PC-3 (cell line): Measurements from ENCODE around the gene CCDC136. TPM values are rescaled to one million over a fixed set of nuclear protein-coding genes. Genes with fewer than 3 reads are reported as not detected.

Experiments used
- ATAC-seq: fragments of 200-7000 bp; cut with Tn5 transposase; 2 replicates; pipeline ENCODE4 v1.9.1; 2020; ENCODE audit warnings: mild to moderate bottlenecking, moderate library complexity
- BruUV-seq: library from RNA; stranded (reverse); fragments of 400-500 nt; replicated peaks from 2 replicates; lab custom pipeline; 2021; lab: Mats Ljungman, UMichigan
- CTCF ChIA-PET: fragments of 300-600 bp; sonication (Branson Sonifier 250); formaldehyde crosslinking; loops from one replicate; lab custom pipeline; 2022; ENCODE audit warnings: antibody characterized with exemption; lab: Charles Lee
- POLR2A ChIA-PET: fragments of 300-600 bp; sonication (Branson Sonifier 250); formaldehyde crosslinking; loops from one replicate; lab custom pipeline; 2022; ENCODE audit warnings: antibody characterized with exemption; ENCODE audit not compliant: unreplicated experiment; lab: Charles Lee
- DNase-seq: peaks from one replicate; pipeline ENCODE4 v3.0.0-alpha.2; 2015
- H2AFZ ChIP-seq: fragments of 300-600 bp; sonication (generic); 2 replicates; pipeline ENCODE4 v1.6.0; 2016; ENCODE audit warnings: antibody characterized with exemption, low read length
- H3F3A ChIP-seq: fragments of 300-600 bp; sonication (generic); one replicate; pipeline ENCODE4 v1.6.0; 2017; ENCODE audit warnings: antibody characterized with exemption, low read length, control low read depth, mild to moderate bottlenecking; ENCODE audit not compliant: unreplicated experiment
- H3K27ac ChIP-seq: fragments of 300-600 bp; sonication (generic); 2 replicates; pipeline ENCODE4 v1.5.1; 2016; ENCODE audit warnings: mild to moderate bottlenecking, low read length
- H3K27me3 ChIP-seq: fragments of 300-600 bp; sonication (generic); 2 replicates; pipeline ENCODE4 v1.6.1; 2016; ENCODE audit warnings: low read length, mixed read lengths
- H3K36me3 ChIP-seq: fragments of 300-600 bp; sonication (generic); 2 replicates; pipeline ENCODE4 v1.6.1; 2016; ENCODE audit warnings: low read depth, mixed run types, low read length, mixed read lengths
- H3K4me1 ChIP-seq: fragments of 300-600 bp; sonication (generic); 2 replicates; pipeline ENCODE4 v1.5.1; 2016; ENCODE audit warnings: low read length; ENCODE audit not compliant: insufficient read depth
- H3K4me2 ChIP-seq: fragments of 300-600 bp; sonication (generic); 2 replicates; pipeline ENCODE4 v1.6.0; 2016; ENCODE audit warnings: low read length
- H3K4me3 ChIP-seq: fragments of 300-600 bp; sonication (generic); 2 replicates; pipeline ENCODE4 v1.5.1; 2016; ENCODE audit warnings: mild to moderate bottlenecking, low read length, mixed read lengths
- H3K79me2 ChIP-seq: fragments of 300-600 bp; sonication (generic); 2 replicates; pipeline ENCODE4 v1.6.1; 2017; ENCODE audit warnings: low read length, mixed read lengths
- H3K9ac ChIP-seq: fragments of 300-600 bp; sonication (generic); 2 replicates; pipeline ENCODE4 v1.6.0; 2016; ENCODE audit warnings: mild to moderate bottlenecking, low read length
- H3K9me2 ChIP-seq: fragments of 300-600 bp; sonication (generic); replicated peaks from 2 replicates; pipeline ENCODE4 v1.6.1; 2016; ENCODE audit warnings: mixed run types, low read length, mixed read lengths
- H3K9me3 ChIP-seq: fragments of 300-600 bp; sonication (generic); 2 replicates; pipeline ENCODE4 v1.6.1; 2016; ENCODE audit warnings: low read length, mixed read lengths
- H4K20me1 ChIP-seq: fragments of 300-600 bp; sonication (generic); 2 replicates; pipeline ENCODE4 v1.6.1; 2016; ENCODE audit warnings: low read length, mixed read lengths
- EZH2 ChIP-seq: fragments of 300-600 bp; sonication (generic); IDR thresholded peaks from one replicate; pipeline ENCODE4 v1.6.1; 2017; ENCODE audit warnings: antibody characterized with exemption, mild to moderate bottlenecking, low read length; ENCODE audit not compliant: unreplicated experiment
- EZH2phosphoT487 ChIP-seq: fragments of 300-600 bp; sonication (generic); IDR thresholded peaks from 2 replicates; pipeline ENCODE4 v1.6.1; 2018; ENCODE audit warnings: mild to moderate bottlenecking, antibody characterized with exemption, low read length, borderline replicate concordance
- intact Hi-C: fragments of 100-400 bp; cut with micrococcal nuclease; formaldehyde crosslinking; loops from 2 replicates; pipeline ENCODE4 v1.9.0; 2023
- total RNA-seq: library from RNA; depleted of rRNA; stranded (reverse); fragments of >200 nt; gene quantifications from 2 replicates; pipeline ENCODE4 v1.2.3, GENCODE V29; 2014
- TF ChIP-seq, protein P1 (sequence below): fragments of 300-600 bp; sonication (generic); conservative IDR thresholded peaks from 2 replicates; pipeline ENCODE4 v1.5.1; 2017; ENCODE audit warnings: antibody characterized with exemption, low read depth, mild to moderate bottlenecking, low read length

The CCDC136 gene
- total RNA-seq, 1 experiment from 2014 or later, result 10.5 TPM

- Histone ChIP-seq H3K27me3 (no peaks in the 10 kb centered on the region), H3F3A (no peaks in the 10 kb centered on the region), H3K4me3 (no peak overlapping the region), H3K9me3 (no peaks in the 10 kb centered on the region), H3K4me2 (no peak overlapping the region), H3K79me2 (no peaks in the 10 kb centered on the region), H3K9ac (no peak overlapping the region), H4K20me1 (no peaks in the 10 kb centered on the region), H3K36me3 (no peaks in the 10 kb centered on the region), H2AFZ (no peak overlapping the region), H3K9me2 (no peaks in the 10 kb centered on the region), H3K4me1 (no peaks in the 10 kb centered on the region), H3K27ac (no peak overlapping the region)
- ATAC-seq (no peak), DNase-seq (no peak)
- ChIA-PET POLR2A (interaction anchor here (0.7 kb wide), 1 partner anchor 8 kb away, joined by 6 read pairs; no protein-coding TSS in a partner anchor), CTCF (no interaction called here)
- TF ChIP-seq, protein P1, sequence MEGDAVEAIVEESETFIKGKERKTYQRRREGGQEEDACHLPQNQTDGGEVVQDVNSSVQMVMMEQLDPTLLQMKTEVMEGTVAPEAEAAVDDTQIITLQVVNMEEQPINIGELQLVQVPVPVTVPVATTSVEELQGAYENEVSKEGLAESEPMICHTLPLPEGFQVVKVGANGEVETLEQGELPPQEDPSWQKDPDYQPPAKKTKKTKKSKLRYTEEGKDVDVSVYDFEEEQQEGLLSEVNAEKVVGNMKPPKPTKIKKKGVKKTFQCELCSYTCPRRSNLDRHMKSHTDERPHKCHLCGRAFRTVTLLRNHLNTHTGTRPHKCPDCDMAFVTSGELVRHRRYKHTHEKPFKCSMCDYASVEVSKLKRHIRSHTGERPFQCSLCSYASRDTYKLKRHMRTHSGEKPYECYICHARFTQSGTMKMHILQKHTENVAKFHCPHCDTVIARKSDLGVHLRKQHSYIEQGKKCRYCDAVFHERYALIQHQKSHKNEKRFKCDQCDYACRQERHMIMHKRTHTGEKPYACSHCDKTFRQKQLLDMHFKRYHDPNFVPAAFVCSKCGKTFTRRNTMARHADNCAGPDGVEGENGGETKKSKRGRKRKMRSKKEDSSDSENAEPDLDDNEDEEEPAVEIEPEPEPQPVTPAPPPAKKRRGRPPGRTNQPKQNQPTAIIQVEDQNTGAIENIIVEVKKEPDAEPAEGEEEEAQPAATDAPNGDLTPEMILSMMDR, result no peak
- TF ChIP-seq EZH2phosphoT487, result no peak
- intact Hi-C loops, result no loop called here
- BruUV-seq, result no TSS peak
These were observed 26.9 kb downstream of the CCDC136 start for GRCh38 chr7:128818694-128819093.

- Histone ChIP-seq H3K9ac (no peak overlapping the region), H3K4me1 (peaks cover 4% of the 10 kb centered on the region), H3K4me2 (no peak overlapping the region), H3K79me2 (no peaks in the 10 kb centered on the region), H3K27me3 (no peaks in the 10 kb centered on the region), H3F3A (no peaks in the 10 kb centered on the region), H3K9me3 (no peaks in the 10 kb centered on the region), H4K20me1 (no peaks in the 10 kb centered on the region), H3K27ac (no peak overlapping the region), H3K4me3 (no peak overlapping the region), H3K36me3 (no peaks in the 10 kb centered on the region), H3K9me2 (no peaks in the 10 kb centered on the region), H2AFZ (no peak overlapping the region)
- POLR2A ChIA-PET, result no interaction called here
- DNase-seq, result no peak
- CTCF ChIA-PET, result no interaction called here
- TF ChIP-seq EZH2phosphoT487, result no peak
- TF ChIP-seq, protein P1, result no peak
- no peak for TF ChIP-seq EZH2
- BruUV-seq, result no TSS peak
- no peak for ATAC-seq
- intact Hi-C loops, result no loop called here
These were observed 30.0 kb downstream of the CCDC136 start for GRCh38 chr7:128821724-128822123.

GRCh38 chr7:128826512-128826911 is 34.7 kb downstream of the CCDC136 start:
- ChIA-PET POLR2A (interaction anchor here (0.6 kb wide), 1 partner anchor 8 kb away, joined by 6 read pairs; no protein-coding TSS in a partner anchor), CTCF (interaction anchor here (1.0 kb wide), 1 partner anchor 15 kb away, joined by 5 read pairs; no protein-coding TSS in a partner anchor)
- peaks cover 13% of the 10 kb centered on the region for H3K79me2 ChIP-seq
- no peaks in the 10 kb centered on the region for H3K27me3 ChIP-seq
- H3K27ac ChIP-seq, result peak overlapping the region; percentile 85
- DNase-seq (no peak), ATAC-seq (no peak)
- no peaks in the 10 kb centered on the region for H3K36me3 ChIP-seq
- intact Hi-C loops, result no loop called here
- peak overlapping the region; percentile 58 for H3K4me2 ChIP-seq
- TF ChIP-seq, protein P1, result no peak
- TF ChIP-seq EZH2phosphoT487 (no peak), EZH2 (no peak)
- no peak overlapping the region for H3K9ac ChIP-seq
- no peaks in the 10 kb centered on the region for H3F3A ChIP-seq
- no peaks in the 10 kb centered on the region for H3K9me2 ChIP-seq
- H3K4me1 ChIP-seq, result peaks cover 39% of the 10 kb centered on the region
- no peak overlapping the region for H3K4me3 ChIP-seq
- H2AFZ ChIP-seq, result no peak overlapping the region
- no peaks in the 10 kb centered on the region for H3K9me3 ChIP-seq
- BruUV-seq, result no TSS peak
- no peaks in the 10 kb centered on the region for H4K20me1 ChIP-seq
